HepG2 (cell line): ENCODE data around the gene MAML1. TPM values are rescaled to one million over a fixed set of nuclear protein-coding genes. Genes with fewer than 3 reads are reported as not detected.
A peak's percentile ranks its signal among the peaks of the same experiment; 100 is the strongest.

ENCODE experiments used
- ATAC-seq: fragments of 200-7000 bp; cut with Tn5 transposase; 3 replicates; pipeline ENCODE4 v1.9.1; 2020; ENCODE audit warnings: mild to moderate bottlenecking, moderate library complexity
- BruUV-seq: library from RNA; stranded (reverse); fragments of 400-500 nt; replicated peaks from 2 replicates; lab custom pipeline; 2021; lab: Mats Ljungman, UMichigan
- CTCF ChIA-PET: fragments of 300-600 bp; formaldehyde crosslinking; extraction: SDS; loops from one replicate; lab custom pipeline; 2021; ENCODE audit warnings: low total read pairs, inconsistent platforms, low intra/inter-chr PET ratio; lab: Yijun Ruan, JAX
- POLR2A ChIA-PET: fragments of 350-600 bp; sonication (Branson Sonifier 250); formaldehyde crosslinking; loops from one replicate; lab custom pipeline; 2020; ENCODE audit warnings: antibody characterized with exemption, inconsistent platforms; lab: Yijun Ruan, JAX
- DNase-seq: peaks from one replicate; pipeline ENCODE4 v3.0.0-alpha.2; 2015; ENCODE audit warnings: low spot score
- FAIRE-seq: peaks from 3 replicates; lab custom pipeline; 2011; peaks lifted over from hg19 to GRCh38; lab: Jason Lieb, UNC
- H2AFZ ChIP-seq: one replicate; pipeline ENCODE4 v1.6.1; 2011; ENCODE audit warnings: low read length, inconsistent platforms
- H3K27ac ChIP-seq: fragments of 300-600 bp; 3 replicates; pipeline ENCODE4 v1.8.0; 2011; ENCODE audit warnings: mixed run types, mild to moderate bottlenecking, mixed read lengths, low read length, inconsistent platforms; ENCODE audit not compliant: insufficient read depth; ENCODE audit errors: extremely low read length
- H3K27me3 ChIP-seq, 2 experiments: fragments of 200-600 bp in 1 of 2; 2 replicates in 1 of 2; 3 replicates in 1 of 2; pipeline versions ENCODE4 v1.6.0 to v1.8.0; 2011; ENCODE audit warnings: low read length in 2 of 2, mild to moderate bottlenecking in 2 of 2, moderate library complexity in 2 of 2, inconsistent platforms in 1 of 2; ENCODE audit not compliant: insufficient read depth in 2 of 2, control insufficient read depth in 1 of 2
- H3K36me3 ChIP-seq, 2 experiments: fragments of 200-600 bp in 1 of 2; replicated peaks in 1 of 2; 2 replicates in 1 of 2; 3 replicates in 1 of 2; pipeline versions ENCODE4 v1.5.1 to v1.8.0; 2011; ENCODE audit warnings: low read length in 2 of 2, inconsistent platforms in 1 of 2; ENCODE audit not compliant: insufficient read depth in 2 of 2, control insufficient read depth in 1 of 2
- H3K4me1 ChIP-seq: 2 replicates; pipeline ENCODE4 v1.5.1; 2012; ENCODE audit warnings: low read length, inconsistent platforms; ENCODE audit not compliant: insufficient read depth
- H3K4me2 ChIP-seq: 2 replicates; pipeline ENCODE4 v1.6.0; 2011; ENCODE audit warnings: low read depth, low read length, inconsistent platforms
- H3K4me3 ChIP-seq, 3 experiments: fragments of 200-600 bp in 1 of 3; sonication (generic), shearing (Covaris generic) in 1 of 3; replicated peaks in 1 of 3; 2 replicates each; pipeline ENCODE4 v1.5.1; 2011 to 2016; ENCODE audit warnings: low read length in 3 of 3, inconsistent platforms in 2 of 3, low read depth in 2 of 3, mild to moderate bottlenecking in 2 of 3, control low read depth in 1 of 3, mixed read lengths in 1 of 3; ENCODE audit not compliant: insufficient read depth in 1 of 3
- H3K79me2 ChIP-seq: one replicate; pipeline ENCODE4 v1.6.1; 2011; ENCODE audit warnings: low read length, inconsistent platforms; ENCODE audit not compliant: insufficient read depth
- H3K9ac ChIP-seq: 2 replicates; pipeline ENCODE4 v1.6.0; 2011; ENCODE audit warnings: mild to moderate bottlenecking, low read depth, low read length, inconsistent platforms; ENCODE audit not compliant: insufficient read depth
- H3K9me3 ChIP-seq: 2 replicates; pipeline ENCODE4 v1.5.1; 2012; ENCODE audit warnings: mild to moderate bottlenecking, low read length
- H4K20me1 ChIP-seq: 2 replicates; pipeline ENCODE4 v1.6.0; 2011; ENCODE audit warnings: inconsistent platforms, mild to moderate bottlenecking, low read length, moderate library complexity; ENCODE audit not compliant: insufficient read depth
- ARNT ChIP-seq: fragments of 450-650 bp; IDR thresholded peaks from 2 replicates; pipeline ENCODE4 v1.6.1; 2017
- KLF12 ChIP-seq: sonication (generic); formaldehyde crosslinking; IDR thresholded peaks from 2 replicates; pipeline ENCODE4 v1.4.0; 2020; ENCODE audit warnings: missing genetic modification reagents, borderline replicate concordance
- NFIB ChIP-seq: sonication (generic); formaldehyde crosslinking; IDR thresholded peaks from 2 replicates; pipeline ENCODE4 v1.9.0; 2021; ENCODE audit warnings: missing genetic modification reagents, mild to moderate bottlenecking, borderline replicate concordance
- POLR2AphosphoS2 ChIP-seq: IDR thresholded peaks from 2 replicates; pipeline ENCODE4 v1.6.1; 2011; ENCODE audit warnings: low read depth, low read length, improper control_type of control experiment
- POLR2G ChIP-seq: fragments of 200-400 bp; formaldehyde crosslinking; IDR thresholded peaks from 2 replicates; pipeline ENCODE4 v1.6.1; 2018; ENCODE audit warnings: mild to moderate bottlenecking, low read depth, low read length, moderate library complexity
- RARA ChIP-seq: IDR thresholded peaks from 2 replicates; pipeline ENCODE4 v1.6.1; 2016; ENCODE audit warnings: missing genetic modification reagents, missing compliant biosample characterization
- RARG ChIP-seq: sonication (generic); formaldehyde crosslinking; IDR thresholded peaks from 2 replicates; pipeline ENCODE4 v1.4.0; 2020; ENCODE audit warnings: low read depth, mild to moderate bottlenecking, missing genetic modification reagents
- RFXAP ChIP-seq: sonication (generic); formaldehyde crosslinking; IDR thresholded peaks from 2 replicates; pipeline ENCODE4 v1.4.0; 2020; ENCODE audit warnings: missing genetic modification reagents, borderline replicate concordance
- SCMH1 ChIP-seq: sonication (generic); formaldehyde crosslinking; IDR thresholded peaks from 2 replicates; pipeline ENCODE4 v1.9.0; 2021; ENCODE audit warnings: missing genetic modification reagents, mild to moderate bottlenecking, borderline replicate concordance
- SMARCC2 ChIP-seq: fragments of 450-650 bp; IDR thresholded peaks from 2 replicates; pipeline ENCODE4 v1.6.1; 2017; ENCODE audit warnings: antibody characterized with exemption, mild to moderate bottlenecking
- TGIF2 ChIP-seq: IDR thresholded peaks from 2 replicates; pipeline ENCODE4 v1.6.1; 2016; ENCODE audit warnings: control low read depth, missing compliant biosample characterization
- U2AF2 ChIP-seq: fragments of 200-400 bp; formaldehyde crosslinking; IDR thresholded peaks from 2 replicates; pipeline ENCODE4 v1.6.1; 2017; ENCODE audit warnings: low read depth, mild to moderate bottlenecking, low read length
- ZFX ChIP-seq: sonication (generic); formaldehyde crosslinking; IDR thresholded peaks from 2 replicates; pipeline ENCODE4 v1.4.0; 2020; ENCODE audit warnings: mild to moderate bottlenecking, low read depth, missing genetic modification reagents, moderate library complexity
- ZNF615 ChIP-seq: sonication (generic); formaldehyde crosslinking; IDR thresholded peaks from 2 replicates; pipeline ENCODE4 v1.5.0; 2020; ENCODE audit warnings: mild to moderate bottlenecking, missing genetic modification reagents, borderline replicate concordance
- WGBS: methylation state at CpG from one replicate; pipeline ENCODE4 v1.1.6; 2017; ENCODE audit warnings: low lambda C conversion rate; 5-methylcytosine and 5-hydroxymethylcytosine counted together
- in situ Hi-C: cut with HindIII; loops from 2 replicates; pipeline ENCODE4 v1.10.0; 2017; ENCODE audit warnings: low pct_unique_long_range_greater_than_20kb; ENCODE audit not compliant: extremely low pct_ligation_motif_present
- intact Hi-C: fragments of 100-400 bp; cut with micrococcal nuclease; formaldehyde crosslinking; loops from one replicate; pipeline ENCODE4 v1.10.0; 2022; ENCODE audit not compliant: unreplicated experiment
- polyA plus RNA-seq, 8 experiments: library from polyadenylated mRNA; depleted of rRNA in 3 of 8; stranded (reverse) in 7 of 8; unstranded in 1 of 8; fragments of >200 nt; fragmentation: Illumina TruSeq in 4 of 8; extraction: Trizol in 4 of 8; gene quantifications; 2 replicates each; pipeline versions ENCODE4 v1.2.1 to v1.2.3, GENCODE V29; 2011 to 2016; ENCODE audit warnings: low read depth in 4 of 8, missing spikeins in 1 of 8, mixed read lengths in 1 of 8; ENCODE audit not compliant: insufficient read depth in 1 of 8
- total RNA-seq, 5 experiments: library from RNA; depleted of rRNA; stranded (reverse); fragments of >200 nt; fragmentation: Illumina TruSeq; extraction: Trizol; gene quantifications; 2 replicates each; pipeline ENCODE4 v1.2.3, GENCODE V29; 2016; ENCODE audit warnings: low read depth in 1 of 5
- TF ChIP-seq, protein P1 (sequence below): sonication (generic); formaldehyde crosslinking; IDR thresholded peaks from 2 replicates; pipeline ENCODE4 v1.9.0; 2022; ENCODE audit warnings: missing genetic modification reagents, mild to moderate bottlenecking, borderline replicate concordance
- TF ChIP-seq, protein P2 (sequence below): sonication (generic); formaldehyde crosslinking; IDR thresholded peaks from 2 replicates; pipeline ENCODE4 v1.4.0; 2020; ENCODE audit warnings: missing genetic modification reagents, low read depth, mild to moderate bottlenecking, borderline replicate concordance
- TF ChIP-seq, protein P3 (sequence below): sonication (generic); formaldehyde crosslinking; conservative IDR thresholded peaks from 2 replicates; pipeline ENCODE4 v1.8.0; 2022; ENCODE audit warnings: mild to moderate bottlenecking, moderate library complexity, missing genetic modification reagents

The MAML1 gene
- total and polyA plus RNA-seq, 2 of the 13 experiments (the other 11 are each of a cell fraction or from before 2014, with no cell fraction given), result 10.0 to 10.8 TPM

DNA sequence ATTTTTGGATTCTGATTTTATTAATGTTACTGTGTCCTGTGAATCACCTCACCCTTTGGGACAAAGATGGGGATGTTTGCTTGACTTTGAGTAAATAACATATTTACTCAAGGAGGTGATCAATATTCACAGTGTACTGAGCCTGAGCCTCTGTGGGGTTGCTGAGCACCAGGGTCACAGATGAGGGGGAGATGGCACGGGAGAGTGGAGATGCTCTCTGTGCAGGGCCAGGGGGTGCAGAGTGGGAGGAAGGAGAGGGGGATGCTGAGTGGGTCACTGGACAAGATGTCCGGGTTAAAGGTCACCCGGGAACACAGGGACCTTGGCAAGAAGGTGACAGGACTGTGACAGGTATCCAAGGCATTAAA lies 92.1 kb downstream of the MAML1 start (continued):
- TF ChIP-seq POLR2AphosphoS2 (no peak), SCMH1 (CRISPR knock-in tag) (no peak), SMARCC2 (no peak), RARA (peak; percentile 77), ZNF615 (CRISPR knock-in tag) (no peak), TGIF2 (CRISPR knock-in tag) (no peak), ARNT (no peak), NFIB (CRISPR knock-in tag) (no peak), KLF12 (CRISPR knock-in tag) (no peak)
- TF ChIP-seq, protein P1, sequence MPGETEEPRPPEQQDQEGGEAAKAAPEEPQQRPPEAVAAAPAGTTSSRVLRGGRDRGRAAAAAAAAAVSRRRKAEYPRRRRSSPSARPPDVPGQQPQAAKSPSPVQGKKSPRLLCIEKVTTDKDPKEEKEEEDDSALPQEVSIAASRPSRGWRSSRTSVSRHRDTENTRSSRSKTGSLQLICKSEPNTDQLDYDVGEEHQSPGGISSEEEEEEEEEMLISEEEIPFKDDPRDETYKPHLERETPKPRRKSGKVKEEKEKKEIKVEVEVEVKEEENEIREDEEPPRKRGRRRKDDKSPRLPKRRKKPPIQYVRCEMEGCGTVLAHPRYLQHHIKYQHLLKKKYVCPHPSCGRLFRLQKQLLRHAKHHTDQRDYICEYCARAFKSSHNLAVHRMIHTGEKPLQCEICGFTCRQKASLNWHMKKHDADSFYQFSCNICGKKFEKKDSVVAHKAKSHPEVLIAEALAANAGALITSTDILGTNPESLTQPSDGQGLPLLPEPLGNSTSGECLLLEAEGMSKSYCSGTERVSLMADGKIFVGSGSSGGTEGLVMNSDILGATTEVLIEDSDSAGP (CRISPR knock-in tag), result no peak

- WGBS, result 22% methylated on average over 12 of the region's 13 CpGs
- in situ Hi-C loops, result no loop called here
- peak overlapping the region; percentile 75 for H3K4me2 ChIP-seq
- DNase-seq (peak; percentile 93), FAIRE-seq (peak; percentile 94), ATAC-seq (peak; percentile 81)
- H3K4me1 ChIP-seq, result peaks cover 78% of the 10 kb centered on the region
- no peaks in the 10 kb centered on the region for H3K9me3 ChIP-seq
- no TSS peak for BruUV-seq
- intact Hi-C loops, result loop anchor here (1.0 to 2.0 kb wide), 2 partner anchors 21 to 62 kb away; no protein-coding TSS in a partner anchor
- H3K27ac ChIP-seq, result peak overlapping the region; percentile 62
- peaks cover 54% of the 10 kb centered on the region for H4K20me1 ChIP-seq
- no peaks in the 10 kb centered on the region for H3K27me3 ChIP-seq
- H3K4me3 ChIP-seq, result peak overlapping the region in 1 of 3 experiments; percentile 50; a peak in 2 of 6 replicates
- POLR2A ChIA-PET, result interaction anchor here (0.7 to 2.9 kb wide), 18 partner anchors 8 to 204 kb away, joined by 3 to 13 read pairs (median 4); partner anchors contain the start of genes CBY3 and HNRNPH1
- H3K79me2 ChIP-seq, result peaks cover 46% of the 10 kb centered on the region
- peak overlapping the region; percentile 29; the same call in 1 of the 2 replicates for H3K9ac ChIP-seq
- CTCF ChIA-PET, result interaction anchor here (0.6 to 1.4 kb wide), 2 partner anchors 24 to 63 kb away, joined by 3 read pairs; no protein-coding TSS in a partner anchor
- peaks cover 32 to 60% of the 10 kb centered on the region in 2 experiments for H3K36me3 ChIP-seq
- H2AFZ ChIP-seq, result no peak overlapping the region
- TF ChIP-seq POLR2G (peak; percentile 49; the same call in 1 of the 2 replicates), SCMH1 (CRISPR knock-in tag) (no peak), U2AF2 (0 out of 2 replicates have a peak, but pooled peaks have one; percentile 18), ZFX (peak; percentile 15; the same call in 1 of the 2 replicates), RARG (CRISPR knock-in tag) (no peak), RFXAP (0 out of 2 replicates have a peak, but pooled peaks have one; percentile 25)
- TF ChIP-seq, protein P2, sequence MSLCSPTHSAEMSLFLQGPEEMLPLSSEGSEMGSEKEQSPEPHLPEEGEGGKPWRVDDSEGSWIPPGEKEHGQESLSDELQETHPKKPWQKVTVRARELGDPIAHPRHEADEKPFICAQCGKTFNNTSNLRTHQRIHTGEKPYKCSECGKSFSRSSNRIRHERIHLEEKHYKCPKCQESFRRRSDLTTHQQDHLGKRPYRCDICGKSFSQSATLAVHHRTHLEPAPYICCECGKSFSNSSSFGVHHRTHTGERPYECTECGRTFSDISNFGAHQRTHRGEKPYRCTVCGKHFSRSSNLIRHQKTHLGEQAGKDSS (CRISPR knock-in tag), result peak; percentile 40; the same call in 1 of the 2 replicates
- TF ChIP-seq, protein P3, sequence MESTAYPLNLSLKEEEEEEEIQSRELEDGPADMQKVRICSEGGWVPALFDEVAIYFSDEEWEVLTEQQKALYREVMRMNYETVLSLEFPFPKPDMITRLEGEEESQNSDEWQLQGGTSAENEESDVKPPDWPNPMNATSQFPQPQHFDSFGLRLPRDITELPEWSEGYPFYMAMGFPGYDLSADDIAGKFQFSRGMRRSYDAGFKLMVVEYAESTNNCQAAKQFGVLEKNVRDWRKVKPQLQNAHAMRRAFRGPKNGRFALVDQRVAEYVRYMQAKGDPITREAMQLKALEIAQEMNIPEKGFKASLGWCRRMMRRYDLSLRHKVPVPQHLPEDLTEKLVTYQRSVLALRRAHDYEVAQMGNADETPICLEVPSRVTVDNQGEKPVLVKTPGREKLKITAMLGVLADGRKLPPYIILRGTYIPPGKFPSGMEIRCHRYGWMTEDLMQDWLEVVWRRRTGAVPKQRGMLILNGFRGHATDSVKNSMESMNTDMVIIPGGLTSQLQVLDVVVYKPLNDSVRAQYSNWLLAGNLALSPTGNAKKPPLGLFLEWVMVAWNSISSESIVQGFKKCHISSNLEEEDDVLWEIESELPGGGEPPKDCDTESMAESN, result no peak
Measured at GRCh38 chr5:179825655-179826182, 93.1 kb downstream of the MAML1 start.
